ENCODE data around the gene JPT2.
"Not testable (repeated sequence)": the region's sequence is repeated elsewhere in the genome, so short reads cannot be mapped to it uniquely, and the experiment has no call there.

Gene JPT2

GRCh38 chr16:1727651-1728624, 49.9 kb downstream of the JPT2 start:
- DNase-seq (ENCODE audit: low read depth in 2 of 2, low spot score in 1 of 2), result no peak

GRCh38 chr16:1729026-1729425, 50.9 kb downstream of the JPT2 start:
- DNase-seq (ENCODE audit: low read depth in 2 of 2, low spot score in 1 of 2), result no peak

GRCh38 chr16:1729445-1729844, 51.4 kb downstream of the JPT2 start:
- no peak for DNase-seq (ENCODE audit: low read depth in 2 of 2, low spot score in 1 of 2)

GRCh38 chr16:1731073-1731472, 53.0 kb downstream of the JPT2 start:
- DNase-seq (ENCODE audit: low read depth in 2 of 2, low spot score in 1 of 2), result no peak

GRCh38 chr16:1731603-1732002, 53.5 kb downstream of the JPT2 start:
- no peak for DNase-seq (ENCODE audit: low read depth in 2 of 2, low spot score in 1 of 2)

- DNase-seq (ENCODE audit: low read depth in 2 of 2, low spot score in 1 of 2), result no peak
Observed at GRCh38 chr16:1732071-1732470, 54.0 kb downstream of the JPT2 start.

- not testable (repeated sequence) for DNase-seq (ENCODE audit: low read depth in 2 of 2, low spot score in 1 of 2)
Observed at GRCh38 chr16:1732551-1732987, 54.5 kb downstream of the JPT2 start.

- no peak for DNase-seq (ENCODE audit: low read depth in 2 of 2, low spot score in 1 of 2)
Observed at GRCh38 chr16:1734123-1734522, 56.0 kb downstream of the JPT2 start.

- no peak for DNase-seq (ENCODE audit: low read depth in 2 of 2, low spot score in 1 of 2)
Observed at GRCh38 chr16:1734816-1735215, 56.7 kb downstream of the JPT2 start.

- DNase-seq (ENCODE audit: low read depth in 2 of 2, low spot score in 1 of 2), result no peak
Observed at GRCh38 chr16:1740234-1740633, 62.2 kb downstream of the JPT2 start.

GRCh38 chr16:1740781-1741490, 62.9 kb downstream of the JPT2 start:
- no peak for DNase-seq (ENCODE audit: low read depth in 2 of 2, low spot score in 1 of 2)

GRCh38 chr16:1741553-1742165, 63.6 kb downstream of the JPT2 start:
- no peak for DNase-seq (ENCODE audit: low read depth in 2 of 2, low spot score in 1 of 2)

- no peak for DNase-seq (ENCODE audit: low read depth in 2 of 2, low spot score in 1 of 2)
Observed at GRCh38 chr16:1743376-1744337, 65.6 kb downstream of the JPT2 start.

GRCh38 chr16:1744338-1744840, 66.3 kb downstream of the JPT2 start:
- DNase-seq (ENCODE audit: low read depth in 2 of 2, low spot score in 1 of 2), result no peak

- no peak for DNase-seq (ENCODE audit: low read depth in 2 of 2, low spot score in 1 of 2)
Observed at GRCh38 chr16:1745181-1745899, 67.3 kb downstream of the JPT2 start.

- no peak for DNase-seq (ENCODE audit: low read depth in 2 of 2, low spot score in 1 of 2)
Observed at GRCh38 chr16:1745900-1746692, 68.0 kb downstream of the JPT2 start.

- no peak for DNase-seq (ENCODE audit: low read depth in 2 of 2, low spot score in 1 of 2)
Observed at GRCh38 chr16:1746693-1747195, 68.7 kb downstream of the JPT2 start.

GRCh38 chr16:1747934-1748333, 69.9 kb downstream of the JPT2 start:
- DNase-seq (ENCODE audit: low read depth in 2 of 2, low spot score in 1 of 2), result no peak
